GM19397 (cell line): ENCODE measurements around the gene UBE2J1.
A peak's percentile ranks its signal among the peaks of the same experiment; 100 is the strongest.
"Not testable (repeated sequence)": the region's sequence is repeated elsewhere in the genome, so short reads cannot be mapped to it uniquely, and the experiment has no call there.

ENCODE experiments used
- ATAC-seq: cut with Tn5 transposase; IDR thresholded peaks from one replicate; pipeline ENCODE4 v1.9.1; 2021; ENCODE audit warnings: mild to moderate bottlenecking, moderate library complexity; ENCODE audit not compliant: unreplicated experiment

The UBE2J1 gene

DNA sequence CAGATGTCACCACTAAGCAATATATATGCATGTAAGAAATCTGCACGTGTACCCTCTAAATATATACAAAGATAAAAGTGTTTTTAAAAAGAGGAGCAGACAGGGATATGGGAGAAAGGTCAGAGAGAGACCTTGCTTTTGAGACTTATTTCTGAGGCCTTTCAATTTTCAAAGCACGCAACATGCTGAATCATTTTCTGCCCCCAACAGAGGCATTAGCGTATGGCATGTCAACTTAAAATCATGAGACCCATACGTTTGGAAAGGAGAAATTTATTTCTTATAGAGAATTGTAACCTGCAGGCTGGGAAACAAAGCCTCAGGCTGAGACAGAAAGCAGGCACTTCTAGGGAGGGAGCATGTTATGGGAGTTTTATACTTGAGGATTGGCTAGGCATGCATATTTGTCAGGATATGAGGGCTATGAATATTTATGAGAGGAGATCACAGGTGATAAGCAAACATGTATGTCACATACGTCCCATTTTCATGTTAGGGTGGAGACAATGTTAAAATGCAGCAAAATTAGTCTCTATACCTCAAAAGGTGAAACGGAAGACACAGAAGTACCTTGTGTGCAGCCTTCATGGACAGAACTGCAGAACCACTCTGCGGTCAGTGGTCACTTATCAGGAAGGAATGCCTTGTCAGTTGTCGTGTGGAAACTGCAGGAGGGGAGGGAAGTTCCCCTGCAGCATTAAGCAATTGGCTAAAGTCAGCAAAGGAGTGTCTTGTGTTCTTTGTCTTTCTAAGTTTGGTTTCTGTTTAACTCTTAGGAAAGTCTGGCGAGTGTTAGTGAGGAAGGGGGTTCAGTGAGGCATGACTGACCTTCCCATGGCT, 31.2 kb downstream of the UBE2J1 start:
- no peak for ATAC-seq

- no peak for ATAC-seq
These were observed 32.4 kb downstream of the UBE2J1 start for GRCh38 chr6:89320012-89320559.

DNA sequence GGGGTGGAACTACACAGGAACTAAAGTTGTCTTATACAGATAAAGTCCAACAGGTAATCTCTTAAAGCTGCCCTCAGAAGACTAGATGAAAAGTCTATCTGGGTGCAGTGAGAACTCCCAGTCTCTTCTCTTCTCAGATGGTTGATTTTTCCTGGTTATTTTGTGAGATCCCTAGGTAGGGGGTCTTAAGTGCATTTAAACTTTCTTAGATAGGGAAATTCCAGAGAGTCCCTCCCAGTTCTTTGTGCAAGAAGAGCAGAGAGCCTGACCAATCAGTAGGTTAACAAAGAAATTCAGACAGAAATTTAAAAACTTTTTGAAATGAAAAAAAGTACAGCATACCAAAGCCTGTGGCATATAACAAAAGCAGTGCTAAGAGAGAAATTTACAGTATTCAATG, 35.5 kb downstream of the UBE2J1 start:
- ATAC-seq = no peak

DNA sequence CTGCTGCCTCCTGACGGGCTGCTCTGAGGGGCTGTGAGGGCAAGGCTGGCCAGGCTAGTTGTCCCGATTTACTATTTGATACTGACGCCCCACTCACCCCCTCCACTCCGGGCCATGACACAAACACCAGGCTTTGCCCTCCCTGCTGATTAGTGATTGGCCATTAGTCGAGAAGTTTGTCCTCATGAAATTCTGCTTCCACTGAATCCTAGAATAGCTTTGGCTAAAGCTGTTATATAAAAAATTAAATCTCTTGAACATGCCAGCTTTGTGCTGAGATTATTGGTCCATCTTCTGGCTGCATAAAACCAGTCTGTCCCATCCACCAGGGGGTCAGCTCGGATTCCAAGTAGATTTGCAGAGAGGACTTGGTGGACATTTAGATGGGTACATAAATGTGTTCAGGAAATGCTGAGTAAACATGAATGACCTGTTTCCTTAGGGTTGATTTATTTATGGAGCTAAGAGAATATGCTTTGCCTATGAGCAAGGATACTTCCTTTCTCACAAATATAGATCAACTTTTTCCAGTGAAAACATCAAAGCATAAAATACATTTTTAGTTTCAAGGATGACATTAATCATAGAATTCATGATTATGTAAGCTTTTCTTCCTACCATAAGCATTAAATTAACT, 37.2 kb downstream of the UBE2J1 start, which contains the start of gene GABRR2:
TSS of gene GABRR2 (minus strand) at position 51 of the 637 bp plus-strand sequence. CDS start 134 bp downstream, outside the sequence.
- ATAC-seq = no peak

- ATAC-seq = no peak
These were observed 37.8 kb downstream of the UBE2J1 start for GRCh38 chr6:89314692-89315091.

DNA sequence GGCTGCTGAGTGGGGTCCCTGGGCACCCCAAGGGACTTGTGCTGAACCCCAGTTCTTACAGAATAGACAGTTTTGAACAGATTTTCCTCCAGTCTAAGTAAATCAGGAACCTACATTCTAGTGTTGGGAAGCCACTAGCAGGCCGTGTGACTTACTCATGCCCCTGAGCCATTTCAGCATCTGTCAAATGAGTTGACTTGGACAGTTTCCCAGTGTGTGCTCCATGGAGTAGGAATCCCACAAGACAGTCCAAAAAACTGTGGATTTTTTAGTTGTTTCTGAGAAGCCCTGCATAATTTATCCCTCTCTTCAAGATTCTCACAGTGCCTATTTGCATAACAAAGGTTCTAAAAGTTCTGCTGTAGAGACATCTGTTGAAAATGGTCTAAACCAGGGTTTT, 39.5 kb downstream of the UBE2J1 start:
- no peak for ATAC-seq

- ATAC-seq = no peak
These were observed 40.5 kb downstream of the UBE2J1 start for GRCh38 chr6:89311853-89312531.

GRCh38 chr6:89311530-89311852, 41.0 kb downstream of the UBE2J1 start:
- no peak for ATAC-seq

DNA sequence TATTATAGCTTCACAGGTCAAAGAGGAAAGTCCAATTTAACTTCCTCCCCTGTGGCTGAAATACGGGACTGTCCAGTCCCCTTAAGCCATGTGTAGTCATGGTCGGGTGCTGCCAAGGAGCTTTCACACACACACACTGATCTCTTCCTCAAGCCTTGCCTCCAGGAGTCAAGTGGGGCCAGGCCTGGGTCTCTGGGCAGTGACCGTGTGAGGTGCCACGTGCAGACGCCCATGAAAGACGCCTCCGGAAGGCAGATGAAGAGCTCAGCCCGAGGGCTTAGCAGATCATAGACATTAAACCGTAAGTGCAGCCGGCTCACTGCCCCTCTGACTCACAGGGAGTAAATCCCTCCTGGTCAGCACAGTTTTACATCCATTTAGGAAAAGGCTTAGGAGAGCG, 41.6 kb downstream of the UBE2J1 start:
- no peak for ATAC-seq

DNA sequence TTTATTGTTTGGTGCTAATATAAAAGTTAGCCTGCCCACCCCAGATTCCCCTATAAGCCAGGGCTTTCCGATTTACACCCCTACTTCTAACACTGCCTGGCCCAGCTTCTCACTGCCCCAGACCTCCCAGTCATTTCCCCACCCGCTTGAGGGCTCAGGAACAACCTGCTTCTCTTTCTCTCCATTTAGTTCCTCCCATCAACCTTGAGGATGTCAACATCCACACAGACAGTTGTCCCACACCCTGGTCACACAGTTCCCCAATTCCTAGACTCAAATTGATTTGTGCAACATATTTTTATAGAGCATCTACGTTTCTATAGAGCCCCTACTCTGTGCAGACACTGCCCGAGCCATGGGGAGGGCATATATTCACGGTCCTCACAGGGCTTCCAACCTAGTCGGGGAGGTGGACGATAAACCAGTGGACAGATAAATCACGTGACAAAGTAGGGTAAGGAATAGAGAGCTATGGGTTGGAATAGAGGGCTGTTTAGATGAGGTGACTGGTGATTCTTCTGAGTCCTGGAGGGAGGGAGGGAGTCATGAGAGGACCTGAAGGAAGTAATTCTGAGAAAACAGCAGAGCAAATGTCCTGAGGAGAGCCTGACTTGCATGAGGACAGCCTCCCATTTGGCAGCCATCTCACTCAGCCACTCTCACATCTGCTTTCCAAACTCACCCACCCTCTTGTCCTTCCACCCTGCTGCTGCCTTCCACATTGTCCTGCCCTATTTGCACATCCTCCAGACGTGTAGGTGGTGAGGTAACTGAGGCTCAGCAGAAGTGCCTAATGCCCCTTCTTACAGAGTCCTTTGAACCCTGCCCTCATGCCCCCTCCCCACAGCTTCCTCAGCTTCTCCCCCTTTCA, 43.8 kb downstream of the UBE2J1 start:
- ATAC-seq = no peak

GRCh38 chr6:89304517-89304916, 48.0 kb downstream of the UBE2J1 start:
- not testable (repeated sequence) for ATAC-seq

DNA sequence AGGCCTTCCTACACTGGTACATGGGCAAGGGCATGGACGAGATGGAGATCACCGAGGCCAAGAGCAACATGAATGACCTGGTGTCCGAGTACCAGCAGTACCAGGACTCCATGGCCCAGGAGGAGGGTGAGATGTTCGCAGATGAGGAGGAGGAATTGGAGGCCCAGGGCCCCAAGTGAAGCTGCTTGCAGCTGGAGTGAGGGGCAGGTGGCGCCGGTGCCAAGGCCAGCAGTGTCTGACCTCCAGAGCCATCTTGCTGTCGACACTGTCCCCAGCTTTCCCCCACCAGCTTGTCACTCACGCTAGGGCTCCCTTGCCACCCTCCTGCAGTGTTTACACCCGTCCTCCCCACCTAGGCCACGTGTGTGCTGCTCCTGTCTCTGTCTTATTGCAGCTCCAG, 49.6 kb downstream of the UBE2J1 start:
- no peak for ATAC-seq

DNA sequence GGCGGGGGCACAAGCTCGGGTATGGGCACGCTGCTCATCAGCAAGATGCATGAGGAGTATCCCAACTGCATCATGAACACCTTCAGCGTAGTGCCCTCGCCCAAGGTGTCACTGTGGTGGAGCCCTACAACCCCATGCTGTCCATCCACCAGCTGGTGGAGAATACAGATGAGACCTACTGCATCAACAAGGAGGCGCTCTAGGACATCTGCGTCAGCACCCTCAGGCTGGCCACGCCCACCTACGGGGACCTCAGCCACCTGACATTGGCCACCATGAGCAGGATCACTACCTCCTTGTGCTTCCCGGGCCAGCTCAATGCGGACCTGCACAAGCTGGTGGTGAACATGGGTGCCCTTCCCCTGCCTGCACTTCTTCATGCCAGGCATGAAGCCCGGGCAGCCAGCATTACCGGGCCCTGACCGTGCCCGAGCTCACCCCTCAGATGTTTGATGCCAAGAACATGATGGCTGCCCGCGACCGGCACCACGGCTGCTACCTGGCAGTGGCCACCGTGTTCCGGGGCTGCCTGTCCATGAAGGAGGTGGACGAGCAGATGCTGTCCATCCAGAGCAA, 50.2 kb downstream of the UBE2J1 start:
- no peak for ATAC-seq

- ATAC-seq = no peak
These were observed 50.8 kb downstream of the UBE2J1 start for GRCh38 chr6:89301586-89302194.

GRCh38 chr6:89299466-89299850, 53.1 kb downstream of the UBE2J1 start:
- ATAC-seq = no peak

GRCh38 chr6:89298680-89299465, 53.6 kb downstream of the UBE2J1 start:
- no peak for ATAC-seq

GRCh38 chr6:89297695-89298351, 54.7 kb downstream of the UBE2J1 start:
- peak; percentile 87 for ATAC-seq

DNA sequence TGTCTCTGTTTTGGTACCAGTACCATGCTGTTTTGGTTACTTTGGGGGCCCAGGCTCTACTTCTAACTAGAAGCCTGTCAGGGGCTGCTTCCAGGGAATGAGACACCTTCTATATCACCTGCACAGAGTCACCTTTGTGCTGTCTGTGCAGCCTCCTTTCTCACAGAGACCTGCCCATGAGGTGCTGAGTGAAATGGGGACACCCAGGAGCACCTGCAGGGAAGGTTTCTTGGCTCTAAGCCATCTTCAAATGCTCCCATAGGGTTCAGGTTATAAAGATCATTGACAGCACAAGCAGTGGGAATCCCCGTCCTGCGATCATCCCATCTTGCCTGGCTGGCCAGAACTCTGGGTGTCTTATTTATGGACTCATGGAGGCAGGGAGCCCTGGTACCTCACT, 56.5 kb downstream of the UBE2J1 start:
- ATAC-seq = no peak

DNA sequence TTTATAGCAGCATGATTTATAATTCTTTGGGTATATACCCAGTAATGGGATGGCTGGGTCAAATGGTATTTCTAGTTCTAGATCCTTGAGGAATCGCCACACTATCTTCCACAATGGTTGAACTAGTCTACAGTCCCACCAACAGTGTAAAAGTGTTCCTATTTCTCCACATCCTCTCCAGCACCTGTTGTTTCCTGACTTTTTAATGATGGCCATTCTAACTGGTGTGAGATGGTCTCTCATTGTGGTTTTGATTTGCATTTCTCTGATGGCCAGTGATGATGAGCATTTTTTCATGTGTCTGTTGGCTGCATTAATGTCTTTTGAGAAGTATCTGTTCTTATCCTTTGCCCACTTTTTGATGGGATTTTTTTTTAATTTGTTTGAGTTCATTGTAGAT, 57.4 kb downstream of the UBE2J1 start:
- not testable (repeated sequence) for ATAC-seq
